ENCODE data around the gene MRPS7.

MRPS7 gene

DNA sequence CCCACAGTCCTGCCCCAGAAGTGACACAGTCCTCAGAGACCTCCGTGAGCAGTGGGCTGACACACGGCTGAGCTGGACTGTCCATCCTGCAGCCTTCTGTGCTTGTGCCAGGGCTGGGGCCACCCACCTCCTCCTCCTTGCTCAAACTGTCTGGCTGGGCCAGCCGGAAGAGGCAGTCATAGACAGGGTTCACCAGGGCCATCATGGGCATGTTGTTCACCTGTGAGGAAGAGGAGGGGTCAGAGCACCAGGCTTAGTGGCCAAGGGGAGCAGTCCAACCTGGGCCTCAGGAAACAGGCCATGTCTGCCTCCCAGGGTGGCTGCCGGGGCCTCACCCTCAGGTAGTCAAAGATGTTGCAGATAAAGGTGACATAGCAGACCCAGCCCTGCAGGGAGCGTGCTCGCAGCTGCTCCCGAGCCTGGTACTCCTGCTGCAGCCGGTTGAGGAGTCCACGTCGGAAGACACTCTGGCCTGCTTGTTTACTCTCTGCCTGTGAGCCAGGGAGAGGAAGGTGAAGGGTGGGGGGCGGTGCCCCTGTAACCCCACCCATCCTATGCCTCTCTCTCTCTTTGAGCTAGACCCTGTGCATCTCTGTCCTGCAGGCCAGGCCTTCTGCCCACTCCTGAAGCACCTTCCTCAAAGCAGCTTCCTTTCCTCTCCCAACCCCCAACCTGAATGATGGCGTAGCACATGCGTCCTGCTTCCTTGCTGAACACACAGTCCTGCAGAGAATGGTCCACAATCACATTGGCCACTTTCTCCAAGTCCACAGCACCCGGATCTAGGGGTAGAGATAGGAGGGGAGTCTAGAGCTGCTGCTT, 5.9 kb downstream of the MRPS7 start:
- H3K4me2 ChIP-seq (ENCODE audit: low read depth, low read length, poor library complexity, severe bottlenecking), result no peak overlapping the region
- no peaks in the 10 kb centered on the region for H3K9me2 ChIP-seq (replicated peaks; ENCODE audit: low read depth, low read length)
- no peak overlapping the region for H3K9ac ChIP-seq (ENCODE audit: low read depth, low read length, poor library complexity, severe bottlenecking)
- no peaks in the 10 kb centered on the region for H3K27me3 ChIP-seq (ENCODE audit: insufficient read depth, low read length, poor library complexity, severe bottlenecking)
- no peaks in the 10 kb centered on the region for H3F3A ChIP-seq (ENCODE audit: low read depth)
- no peaks in the 10 kb centered on the region for H3K9me3 ChIP-seq (ENCODE audit: insufficient read depth, low read depth, low read length)
- no peaks in the 10 kb centered on the region for H4K20me1 ChIP-seq (ENCODE audit: insufficient read depth, low read length, poor library complexity, severe bottlenecking)
- peaks cover 39% of the 10 kb centered on the region for H3K79me2 ChIP-seq (ENCODE audit: insufficient read depth, low read length)
- TF ChIP-seq EZH2phosphoT487 (IDR thresholded peaks at IDR 0.05; ENCODE audit: borderline replicate concordance), result no peak
- TF ChIP-seq, protein P1, sequence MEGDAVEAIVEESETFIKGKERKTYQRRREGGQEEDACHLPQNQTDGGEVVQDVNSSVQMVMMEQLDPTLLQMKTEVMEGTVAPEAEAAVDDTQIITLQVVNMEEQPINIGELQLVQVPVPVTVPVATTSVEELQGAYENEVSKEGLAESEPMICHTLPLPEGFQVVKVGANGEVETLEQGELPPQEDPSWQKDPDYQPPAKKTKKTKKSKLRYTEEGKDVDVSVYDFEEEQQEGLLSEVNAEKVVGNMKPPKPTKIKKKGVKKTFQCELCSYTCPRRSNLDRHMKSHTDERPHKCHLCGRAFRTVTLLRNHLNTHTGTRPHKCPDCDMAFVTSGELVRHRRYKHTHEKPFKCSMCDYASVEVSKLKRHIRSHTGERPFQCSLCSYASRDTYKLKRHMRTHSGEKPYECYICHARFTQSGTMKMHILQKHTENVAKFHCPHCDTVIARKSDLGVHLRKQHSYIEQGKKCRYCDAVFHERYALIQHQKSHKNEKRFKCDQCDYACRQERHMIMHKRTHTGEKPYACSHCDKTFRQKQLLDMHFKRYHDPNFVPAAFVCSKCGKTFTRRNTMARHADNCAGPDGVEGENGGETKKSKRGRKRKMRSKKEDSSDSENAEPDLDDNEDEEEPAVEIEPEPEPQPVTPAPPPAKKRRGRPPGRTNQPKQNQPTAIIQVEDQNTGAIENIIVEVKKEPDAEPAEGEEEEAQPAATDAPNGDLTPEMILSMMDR (conservative IDR thresholded peaks at IDR 0.05; ENCODE audit: low read length), result no peak
- peaks cover 25% of the 10 kb centered on the region for H3K4me1 ChIP-seq (ENCODE audit: insufficient read depth, low read length, poor library complexity, severe bottlenecking)
- no peak overlapping the region for H3K4me3 ChIP-seq (ENCODE audit: low read length, poor library complexity, severe bottlenecking)
- H2AFZ ChIP-seq (ENCODE audit: low read length), result no peak overlapping the region
- H3K36me3 ChIP-seq (ENCODE audit: insufficient read depth, low read length), result peaks cover 16% of the 10 kb centered on the region; the same call in 1 of the 2 replicates

DNA sequence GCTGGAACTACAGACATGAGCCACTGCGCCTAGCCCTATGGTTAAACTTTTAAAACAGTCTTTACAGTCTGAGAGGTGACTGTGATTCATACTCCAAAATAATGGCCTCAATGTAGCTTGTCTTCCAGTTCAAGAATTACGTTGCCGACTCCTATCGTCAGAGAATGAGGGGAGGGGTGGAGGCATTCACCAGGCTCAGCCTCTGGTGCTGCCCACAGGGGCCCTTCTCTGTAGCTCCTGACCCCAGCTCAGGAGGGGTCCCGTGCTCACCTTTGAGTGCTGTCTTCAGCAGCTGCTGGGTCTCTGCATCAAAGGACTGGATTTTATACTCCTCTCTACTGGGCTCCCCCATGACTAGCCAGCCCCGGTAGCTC, 8.2 kb downstream of the MRPS7 start:
- Histone ChIP-seq H3K9me3 (ENCODE audit: insufficient read depth, low read depth, low read length) (no peaks in the 10 kb centered on the region), H3K4me1 (ENCODE audit: insufficient read depth, low read length, poor library complexity, severe bottlenecking) (peaks cover 26% of the 10 kb centered on the region), H3F3A (ENCODE audit: low read depth) (no peaks in the 10 kb centered on the region), H4K20me1 (ENCODE audit: insufficient read depth, low read length, poor library complexity, severe bottlenecking) (no peaks in the 10 kb centered on the region), H3K4me2 (ENCODE audit: low read depth, low read length, poor library complexity, severe bottlenecking) (peak overlapping the region; percentile 91), H3K9ac (ENCODE audit: low read depth, low read length, poor library complexity, severe bottlenecking) (peak overlapping the region; percentile 85), H3K36me3 (ENCODE audit: insufficient read depth, low read length) (peaks cover 19% of the 10 kb centered on the region; the same call in 1 of the 2 replicates), H3K9me2 (replicated peaks; ENCODE audit: low read depth, low read length) (no peaks in the 10 kb centered on the region), H2AFZ (ENCODE audit: low read length) (no peak overlapping the region), H3K27me3 (ENCODE audit: insufficient read depth, low read length, poor library complexity, severe bottlenecking) (no peaks in the 10 kb centered on the region), H3K79me2 (ENCODE audit: insufficient read depth, low read length) (peaks cover 34% of the 10 kb centered on the region; the same call in 1 of the 2 replicates), H3K4me3 (ENCODE audit: low read length, poor library complexity, severe bottlenecking) (peak overlapping the region; percentile 87)
- TF ChIP-seq EZH2phosphoT487 (IDR thresholded peaks at IDR 0.05; ENCODE audit: borderline replicate concordance), result no peak
- TF ChIP-seq, protein P1 (conservative IDR thresholded peaks at IDR 0.05; ENCODE audit: low read length), result no peak

DNA sequence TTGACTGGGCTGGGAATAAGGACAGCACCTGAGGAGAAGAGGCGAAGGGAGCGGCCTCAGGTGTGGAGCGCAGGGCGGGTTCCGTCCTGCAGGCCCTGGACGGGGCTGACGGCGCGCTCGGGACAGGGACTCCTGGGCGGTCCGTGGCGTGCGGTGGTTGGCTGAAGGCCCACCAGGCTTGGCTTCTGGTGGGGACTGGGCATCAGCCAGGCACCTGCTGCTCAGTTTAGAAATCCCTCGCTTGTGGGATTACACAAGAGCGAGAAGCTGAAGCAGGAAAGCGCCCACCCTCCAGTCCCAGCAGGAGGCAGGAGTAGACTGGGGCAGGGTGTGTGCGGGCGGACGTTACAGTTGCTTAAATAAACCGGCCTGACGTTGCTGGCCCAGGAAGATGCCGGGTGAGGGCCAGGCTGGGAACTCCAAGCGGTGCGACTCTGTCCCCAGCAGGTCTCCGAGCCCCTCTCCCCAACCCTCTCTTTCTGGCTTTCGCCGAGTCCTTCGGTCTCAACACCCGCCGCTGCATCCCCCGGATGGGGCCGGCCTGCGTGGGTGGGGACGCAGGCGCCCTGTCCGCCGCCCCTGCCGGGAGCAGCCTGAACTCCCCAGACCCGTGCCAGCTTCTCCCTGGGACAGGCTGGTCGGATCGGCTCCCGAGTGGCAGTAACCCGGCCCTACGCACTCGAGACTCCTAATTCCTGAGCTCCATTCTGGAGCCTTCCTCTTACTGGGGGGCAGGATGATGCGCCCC, 8.7 kb downstream of the MRPS7 start:
- no peak for TF ChIP-seq EZH2phosphoT487 (IDR thresholded peaks at IDR 0.05; ENCODE audit: borderline replicate concordance)
- TF ChIP-seq, protein P1 (conservative IDR thresholded peaks at IDR 0.05; ENCODE audit: low read length), result peak; percentile 50
- Histone ChIP-seq H3K9ac (ENCODE audit: low read depth, low read length, poor library complexity, severe bottlenecking) (peak overlapping the region; percentile 85), H2AFZ (ENCODE audit: low read length) (peak overlapping the region; percentile 88), H3K27me3 (ENCODE audit: insufficient read depth, low read length, poor library complexity, severe bottlenecking) (no peaks in the 10 kb centered on the region), H4K20me1 (ENCODE audit: insufficient read depth, low read length, poor library complexity, severe bottlenecking) (no peaks in the 10 kb centered on the region), H3K9me2 (replicated peaks; ENCODE audit: low read depth, low read length) (no peaks in the 10 kb centered on the region), H3K4me2 (ENCODE audit: low read depth, low read length, poor library complexity, severe bottlenecking) (peak overlapping the region; percentile 91), H3K9me3 (ENCODE audit: insufficient read depth, low read depth, low read length) (no peaks in the 10 kb centered on the region), H3K36me3 (ENCODE audit: insufficient read depth, low read length) (peaks cover 18% of the 10 kb centered on the region; the same call in 1 of the 2 replicates), H3K4me1 (ENCODE audit: insufficient read depth, low read length, poor library complexity, severe bottlenecking) (peaks cover 26% of the 10 kb centered on the region), H3K79me2 (ENCODE audit: insufficient read depth, low read length) (peaks cover 34% of the 10 kb centered on the region; the same call in 1 of the 2 replicates), H3F3A (ENCODE audit: low read depth) (no peaks in the 10 kb centered on the region), H3K4me3 (ENCODE audit: low read length, poor library complexity, severe bottlenecking) (peak overlapping the region; percentile 87)
